ENCODE results near the gene BMP6.

The BMP6 gene

DNA sequence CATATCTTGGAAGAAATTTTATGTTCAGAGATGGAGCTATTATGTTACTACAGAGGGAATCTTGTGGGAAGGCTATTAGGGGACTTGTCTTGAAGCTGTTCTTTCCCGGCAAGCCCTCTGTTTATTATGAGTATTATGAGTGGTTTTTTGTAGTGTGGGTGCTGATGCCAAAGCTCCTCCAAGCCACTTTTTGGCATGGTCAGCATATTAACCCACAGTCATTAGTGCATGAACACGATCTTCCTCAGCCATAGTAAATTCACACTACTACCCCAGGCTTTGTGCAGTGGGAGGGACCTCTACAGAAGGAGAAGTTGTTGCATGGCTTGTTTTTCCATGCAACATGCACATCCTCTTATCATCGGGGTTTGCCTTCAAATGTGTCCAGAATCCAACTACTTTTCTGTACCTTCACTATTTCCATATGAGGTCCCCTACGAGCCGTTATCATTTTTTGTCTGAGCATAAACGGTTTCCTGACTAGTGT, 6.5 kb upstream of the BMP6 start:
- DNase-seq (ENCODE audit: low read depth in 2 of 2) = no peak

DNA sequence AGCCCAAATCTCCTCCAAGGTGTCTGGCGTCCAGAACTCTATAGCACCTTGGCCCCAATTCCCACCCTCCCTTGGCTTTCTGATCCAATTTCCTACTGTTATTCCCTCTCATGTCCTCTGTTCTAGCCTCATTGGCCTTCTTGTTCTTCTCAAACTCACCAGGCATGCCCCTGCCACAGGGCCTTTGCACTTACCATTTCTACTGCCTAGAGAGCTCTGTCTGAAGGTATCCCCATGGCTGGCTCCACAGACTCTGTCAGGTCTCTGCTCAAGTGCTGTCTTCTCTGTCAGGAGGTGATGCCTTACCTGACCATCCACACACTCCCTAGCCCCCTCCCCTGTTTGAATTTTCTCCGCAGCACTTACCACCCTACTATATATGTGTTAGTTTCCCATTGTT, 5.6 kb upstream of the BMP6 start:
- no peak for DNase-seq (ENCODE audit: low read depth in 2 of 2)

DNA sequence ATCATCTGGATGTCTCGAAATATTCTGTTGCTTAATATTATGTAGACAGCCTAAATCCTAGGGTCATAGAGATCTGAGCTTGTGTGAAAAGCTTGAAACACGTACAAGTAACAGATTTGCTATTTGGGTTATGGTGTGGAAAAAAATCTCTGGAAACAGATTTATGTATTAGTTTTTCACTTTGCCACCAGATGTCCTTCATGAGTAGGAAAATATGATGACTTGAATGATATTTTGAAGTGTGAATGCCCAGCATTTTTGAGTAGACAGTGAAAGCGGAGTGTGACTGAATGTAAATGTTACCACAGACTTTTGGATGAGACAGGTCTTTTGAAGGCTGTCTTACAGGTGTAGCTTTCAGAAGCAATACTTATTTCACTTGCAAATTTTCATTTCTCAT, 4.2 kb upstream of the BMP6 start:
- DNase-seq (ENCODE audit: low read depth in 2 of 2) = no peak

DNA sequence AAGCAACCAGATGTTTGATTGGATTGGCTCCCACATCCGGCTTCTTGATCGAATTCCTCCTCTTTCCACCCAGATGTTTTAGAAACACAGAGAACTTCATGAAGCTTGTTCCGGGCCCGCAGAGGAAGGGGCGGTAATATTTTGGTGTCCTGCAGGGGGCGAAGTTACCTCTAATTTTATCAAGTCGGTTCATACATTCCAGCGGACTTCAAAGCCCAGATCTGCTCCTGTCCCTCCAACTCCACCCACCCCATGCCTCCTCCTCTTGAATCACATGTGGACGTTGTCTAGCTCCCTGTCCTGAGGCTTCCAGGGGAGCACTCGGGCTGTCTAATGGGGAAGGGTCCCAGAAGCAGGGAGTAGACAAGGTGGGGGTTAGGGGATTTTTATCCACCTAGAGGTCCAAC, 2.9 kb upstream of the BMP6 start:
- DNase-seq (ENCODE audit: low read depth in 2 of 2) = peak; percentile 19 to 21

DNA sequence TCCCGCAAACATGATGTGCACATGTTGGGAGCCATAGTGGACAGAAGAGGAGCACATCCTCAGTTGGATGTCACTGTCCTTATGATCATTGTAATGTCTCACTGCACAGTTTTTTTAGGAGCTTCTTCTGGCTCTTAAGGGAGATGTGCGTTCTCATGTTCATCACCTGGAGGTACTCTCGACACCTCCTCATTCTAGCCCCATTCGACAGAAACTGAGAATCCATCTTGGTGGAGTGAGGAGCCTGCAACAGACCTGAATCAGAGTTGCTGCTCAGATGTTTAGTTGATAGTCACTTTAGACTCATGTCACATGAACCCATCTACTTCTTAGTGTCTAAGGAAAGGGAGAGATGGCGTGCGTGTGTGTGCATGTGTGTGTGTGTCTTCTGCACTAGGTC, 2.3 kb upstream of the BMP6 start:
- no peak for DNase-seq (ENCODE audit: low read depth in 2 of 2)

DNA sequence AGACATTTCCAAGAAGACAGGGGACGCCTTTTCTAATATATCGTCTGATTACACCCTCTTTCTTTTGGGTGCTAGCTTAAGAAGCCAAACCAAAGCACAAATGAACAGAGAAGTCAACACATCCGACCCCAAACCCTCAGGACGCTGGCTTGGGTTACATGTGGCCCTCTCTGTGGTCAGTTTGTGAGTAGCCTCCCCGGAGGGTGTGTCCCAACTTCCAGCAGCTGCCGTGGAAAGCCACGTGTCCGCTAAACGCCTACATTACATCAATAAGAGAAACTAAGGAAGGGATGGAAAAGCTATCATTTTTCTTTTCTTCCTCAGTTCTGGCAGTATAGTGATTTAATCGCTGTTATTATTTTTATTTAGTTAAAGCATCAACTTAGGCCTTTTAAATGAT, 487 bp upstream of the BMP6 start:
- DNase-seq (ENCODE audit: low read depth in 2 of 2) = no peak

DNA sequence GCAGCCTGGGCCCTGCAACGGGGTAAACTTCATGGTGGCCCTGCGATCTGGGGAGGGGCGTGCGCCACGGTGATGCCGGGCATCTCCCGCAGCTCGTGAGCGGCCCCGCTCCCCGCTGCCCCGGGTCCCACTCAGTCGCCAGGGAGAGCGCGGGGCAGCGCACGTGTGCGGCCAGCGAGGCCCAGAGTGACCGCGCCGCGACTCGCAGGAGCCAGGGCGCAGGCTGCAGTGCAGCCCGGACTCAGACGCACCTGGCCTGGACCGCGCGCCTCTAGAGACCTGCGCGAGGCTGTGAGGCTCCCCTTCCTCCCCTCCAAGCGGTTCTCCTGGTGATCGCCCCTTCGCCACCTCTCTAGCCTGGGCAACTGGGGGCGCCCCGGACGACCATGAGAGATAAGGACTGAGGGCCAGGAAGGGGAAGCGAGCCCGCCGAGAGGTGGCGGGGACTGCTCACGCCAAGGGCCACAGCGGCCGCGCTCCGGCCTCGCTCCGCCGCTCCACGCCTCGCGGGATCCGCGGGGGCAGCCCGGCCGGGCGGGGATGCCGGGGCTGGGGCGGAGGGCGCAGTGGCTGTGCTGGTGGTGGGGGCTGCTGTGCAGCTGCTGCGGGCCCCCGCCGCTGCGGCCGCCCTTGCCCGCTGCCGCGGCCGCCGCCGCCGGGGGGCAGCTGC, 652 bp downstream of the BMP6 start:
- DNase-seq (ENCODE audit: low read depth in 2 of 2) = no peak

DNA sequence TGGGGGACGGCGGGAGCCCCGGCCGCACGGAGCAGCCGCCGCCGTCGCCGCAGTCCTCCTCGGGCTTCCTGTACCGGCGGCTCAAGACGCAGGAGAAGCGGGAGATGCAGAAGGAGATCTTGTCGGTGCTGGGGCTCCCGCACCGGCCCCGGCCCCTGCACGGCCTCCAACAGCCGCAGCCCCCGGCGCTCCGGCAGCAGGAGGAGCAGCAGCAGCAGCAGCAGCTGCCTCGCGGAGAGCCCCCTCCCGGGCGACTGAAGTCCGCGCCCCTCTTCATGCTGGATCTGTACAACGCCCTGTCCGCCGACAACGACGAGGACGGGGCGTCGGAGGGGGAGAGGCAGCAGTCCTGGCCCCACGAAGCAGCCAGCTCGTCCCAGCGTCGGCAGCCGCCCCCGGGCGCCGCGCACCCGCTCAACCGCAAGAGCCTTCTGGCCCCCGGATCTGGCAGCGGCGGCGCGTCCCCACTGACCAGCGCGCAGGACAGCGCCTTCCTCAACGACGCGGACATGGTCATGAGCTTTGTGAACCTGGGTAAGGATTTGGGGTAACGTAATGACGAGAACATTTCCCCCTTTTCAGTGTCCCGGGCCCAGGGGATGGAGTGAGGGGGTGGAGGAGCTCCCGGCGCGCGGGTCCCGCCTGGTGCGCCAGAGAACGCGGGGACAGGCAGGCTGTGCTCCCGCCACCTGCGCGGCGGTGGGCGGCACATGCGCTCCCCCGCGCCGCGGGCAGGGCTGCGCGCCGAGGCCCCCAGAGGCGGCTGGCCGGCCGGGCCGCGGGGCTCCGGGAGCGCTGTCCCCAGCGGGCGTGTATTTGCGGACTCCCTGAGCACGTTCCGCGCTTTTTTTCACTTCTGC, 1.4 kb downstream of the BMP6 start:
- DNase-seq (ENCODE audit: low read depth in 2 of 2) = no peak

DNA sequence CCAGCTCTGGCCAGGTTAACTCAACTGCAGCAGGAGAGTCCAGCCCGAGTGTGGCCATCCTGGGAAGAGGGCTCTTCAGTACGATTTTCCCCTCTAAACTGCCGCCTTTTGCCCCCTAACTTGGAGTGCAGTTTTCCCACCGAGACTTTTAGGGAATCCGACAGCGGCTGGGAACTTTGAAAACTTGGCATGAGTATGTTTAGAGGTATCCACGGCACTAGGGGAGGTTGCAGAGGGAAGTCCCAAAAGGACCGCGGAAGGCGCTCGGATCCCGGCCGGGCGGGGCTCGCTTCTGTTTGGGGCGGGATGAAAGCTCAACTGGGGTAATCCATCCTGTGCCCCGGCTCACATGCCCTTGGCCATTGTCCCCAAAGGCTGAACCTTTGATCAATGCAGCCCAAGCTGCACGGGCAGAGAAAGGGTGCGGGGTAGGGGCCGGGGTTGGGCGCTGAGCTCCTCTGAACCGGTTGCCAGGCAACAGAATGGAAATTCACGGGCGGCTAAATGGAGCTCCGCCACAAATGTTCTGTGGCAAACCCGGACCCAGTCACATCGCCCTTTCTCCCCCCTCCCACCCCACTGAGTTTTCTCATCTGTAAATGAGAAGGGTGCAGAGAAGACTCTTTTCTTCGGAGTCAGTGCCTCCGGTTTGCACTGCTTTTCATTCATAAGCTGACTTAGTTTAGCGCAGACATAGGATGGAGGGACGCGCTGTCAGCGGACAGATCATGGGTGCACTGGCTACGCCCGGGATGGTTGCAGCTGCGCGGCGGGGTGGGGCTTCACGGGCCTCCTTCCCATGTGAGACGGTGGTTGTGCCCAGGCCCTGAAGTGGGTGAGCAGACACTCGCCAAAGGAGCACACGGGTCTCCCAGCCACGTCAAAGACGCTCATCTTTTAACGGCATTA, 2.3 kb downstream of the BMP6 start:
- no peak for DNase-seq (ENCODE audit: low read depth in 2 of 2)

DNA sequence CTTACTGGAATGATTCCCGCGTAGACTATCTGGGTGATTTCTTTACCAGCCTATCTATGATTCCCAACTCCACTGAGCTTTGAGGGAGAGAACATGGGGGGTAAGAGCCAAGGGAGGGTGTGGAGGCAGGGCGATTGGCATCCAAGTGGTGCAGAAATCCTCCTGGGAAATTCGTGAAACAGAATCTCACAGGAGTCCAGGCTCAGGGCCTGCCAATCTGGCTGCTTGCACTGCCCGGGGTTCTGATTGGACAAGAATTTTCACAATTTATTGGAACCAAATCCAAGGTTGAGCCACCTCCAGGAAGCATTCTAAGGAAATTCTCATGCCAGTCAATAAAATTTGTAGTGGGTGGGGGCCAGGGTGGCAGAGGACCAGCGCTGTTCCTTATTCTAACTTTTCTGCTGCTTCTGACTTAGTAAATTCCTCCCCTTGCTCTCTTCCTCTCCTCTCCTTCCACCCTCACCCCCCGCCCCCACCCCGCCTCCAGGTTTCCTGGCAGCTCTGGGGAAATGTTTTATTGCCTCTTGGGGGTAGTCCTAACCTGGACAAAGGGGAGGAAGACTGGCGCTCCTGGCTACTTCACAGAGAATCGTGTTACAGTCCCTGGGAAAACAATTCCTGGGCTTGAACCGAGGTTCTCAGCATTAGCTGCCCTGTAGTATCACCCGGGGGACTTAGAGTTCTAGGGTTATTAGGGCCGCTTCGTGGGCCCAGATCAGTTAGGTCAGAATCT, 3.1 kb downstream of the BMP6 start:
- DNase-seq (ENCODE audit: low read depth in 2 of 2) = no peak

DNA sequence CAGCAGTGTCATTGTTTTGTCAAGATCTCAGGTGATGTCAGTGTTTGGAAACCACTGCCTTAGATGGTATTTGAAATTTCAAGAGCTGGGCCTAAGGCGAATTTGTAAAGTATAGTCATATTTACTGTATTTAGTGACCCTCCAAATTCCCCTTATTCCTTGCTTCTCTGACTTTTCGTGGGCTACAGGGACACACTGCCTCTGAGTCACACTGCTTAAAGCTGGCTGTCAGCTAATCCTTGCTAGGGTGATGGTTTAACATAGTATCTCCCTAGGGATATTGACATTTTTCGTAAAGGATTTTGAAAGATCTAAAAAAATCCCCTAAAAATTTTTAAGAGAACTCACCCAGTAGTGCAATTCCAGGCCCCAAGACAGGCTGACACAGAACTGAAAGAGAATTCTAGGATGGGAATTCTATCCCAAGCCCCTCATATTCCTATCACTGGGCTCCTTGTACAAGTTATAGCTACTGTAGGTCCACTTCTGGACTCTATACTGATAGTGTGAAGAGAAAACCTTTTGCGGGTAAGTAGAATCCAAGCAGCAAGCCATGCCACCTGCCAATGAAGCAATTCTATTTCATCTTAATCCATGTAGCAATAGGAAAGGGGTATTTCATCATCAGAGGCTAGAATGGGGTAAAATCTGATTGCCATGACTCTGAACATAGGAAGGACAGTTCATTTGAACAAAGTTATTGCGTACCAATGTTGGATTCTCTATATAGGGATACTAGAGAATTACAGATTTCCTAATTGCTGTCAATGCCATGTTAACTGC, 4.3 kb downstream of the BMP6 start:
- no peak for DNase-seq (ENCODE audit: low read depth in 2 of 2)

DNA sequence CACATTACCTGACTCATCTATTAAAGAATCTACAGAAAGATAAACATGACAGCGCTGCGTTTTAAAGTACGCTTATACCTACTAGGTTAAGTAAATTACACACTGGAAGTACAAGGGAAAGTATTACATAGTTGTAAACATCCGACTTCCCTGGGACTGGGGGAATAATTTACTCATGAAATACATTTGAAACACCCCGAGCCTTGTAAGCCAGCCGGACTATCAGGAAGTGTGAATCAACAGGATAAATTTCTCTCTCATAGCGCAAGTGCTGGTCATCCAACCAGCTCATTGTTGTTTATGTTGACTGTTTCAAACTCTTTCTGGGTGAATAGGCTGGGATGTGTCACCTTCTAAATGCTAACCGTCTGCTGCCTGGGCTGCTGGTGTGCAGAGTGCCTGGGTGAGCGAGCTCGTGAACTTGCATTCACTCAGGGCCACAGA, 4.9 kb downstream of the BMP6 start:
- no peak for DNase-seq (ENCODE audit: low read depth in 2 of 2)

DNA sequence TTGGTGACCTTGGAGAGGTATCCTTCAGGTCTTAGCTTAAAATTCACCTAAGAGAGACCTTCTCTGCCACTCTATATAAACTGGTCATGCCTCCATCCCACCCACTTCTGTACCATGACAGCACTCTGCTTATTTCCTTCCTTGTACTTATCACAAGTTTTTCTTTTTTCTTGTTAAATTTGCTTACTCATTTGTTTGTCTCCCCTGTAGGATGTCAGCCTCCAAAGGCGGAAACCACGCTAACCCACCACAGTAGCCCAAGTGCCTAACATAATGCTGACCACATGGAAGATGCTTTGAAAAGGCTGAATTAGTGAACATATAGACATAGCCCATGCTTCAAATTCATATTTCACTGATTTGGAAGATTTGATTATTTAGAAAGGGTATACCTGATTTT, 5.4 kb downstream of the BMP6 start:
- no peak for DNase-seq (ENCODE audit: low read depth in 2 of 2)

DNA sequence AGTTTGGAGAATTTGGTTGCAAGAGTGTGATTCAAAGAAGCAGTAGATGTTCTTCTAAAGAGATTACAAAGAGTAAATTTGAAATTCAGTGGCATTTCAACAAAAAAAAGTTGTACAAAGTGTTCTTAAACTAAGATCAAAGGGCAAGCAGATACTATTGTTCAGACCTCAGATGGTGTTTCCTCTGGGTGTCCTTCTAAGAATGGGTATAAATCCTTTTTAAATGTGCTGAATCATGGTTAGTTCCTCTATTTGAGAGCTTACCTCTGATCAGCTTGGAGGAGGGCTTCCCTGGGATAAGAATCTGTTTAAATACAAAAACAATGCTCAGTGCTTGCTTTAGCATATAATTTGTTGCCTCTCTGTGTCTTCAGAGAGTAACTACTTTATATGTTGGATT, 6.3 kb downstream of the BMP6 start:
- DNase-seq (ENCODE audit: low read depth in 2 of 2) = no peak

DNA sequence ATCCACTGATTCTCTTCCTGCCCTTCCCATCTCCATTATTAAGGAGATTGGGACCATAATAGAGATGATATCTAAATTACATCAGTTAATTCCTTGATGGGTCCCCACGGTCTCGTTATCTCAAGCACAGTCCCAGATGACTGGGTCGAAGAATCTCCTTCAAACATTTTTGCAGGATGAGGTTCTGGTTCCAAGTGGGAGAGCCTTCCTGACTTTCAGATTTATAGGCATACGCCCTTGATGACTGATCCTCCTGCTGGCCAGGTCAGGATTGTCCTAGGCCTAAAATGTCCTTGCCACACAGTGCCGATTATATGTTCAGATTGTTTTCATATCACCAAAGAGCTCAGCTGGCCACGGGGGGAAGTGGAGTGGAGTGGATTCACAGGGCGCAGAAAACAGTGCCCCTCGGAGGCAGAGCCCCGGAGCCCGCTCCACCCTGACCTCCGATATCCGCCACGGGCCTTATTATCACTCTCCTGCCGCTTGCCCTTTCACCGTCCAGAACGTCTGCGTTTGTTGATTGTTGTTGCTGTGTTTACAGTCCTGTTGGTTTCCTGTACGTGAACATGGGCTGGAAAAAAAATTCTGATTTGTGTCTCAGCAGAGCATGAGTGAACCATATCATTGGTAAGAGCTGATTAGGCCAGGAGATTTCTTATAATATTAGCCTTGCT, 8.9 kb downstream of the BMP6 start:
- no peak for DNase-seq (ENCODE audit: low read depth in 2 of 2)

DNA sequence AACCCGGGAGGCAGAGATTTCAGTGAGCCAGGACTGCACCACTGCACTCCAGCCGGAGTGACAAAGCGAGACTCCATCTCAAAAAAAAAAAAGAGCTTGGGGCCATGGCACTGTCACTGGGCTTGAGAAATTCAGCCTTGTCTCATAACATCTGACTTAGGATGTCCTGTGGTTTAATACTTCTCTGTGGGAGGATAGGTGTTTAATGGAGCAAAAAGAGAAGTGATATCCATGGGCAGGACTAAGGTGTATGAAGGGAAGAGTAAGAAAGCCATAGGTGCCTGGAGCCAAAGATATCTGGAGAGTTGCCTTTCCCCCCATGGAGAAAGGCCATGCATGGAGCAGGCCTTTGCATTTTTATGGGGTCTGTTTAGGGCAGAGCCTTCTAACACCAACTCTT, 11.2 kb downstream of the BMP6 start:
- no peak for DNase-seq (ENCODE audit: low read depth in 2 of 2)

DNA sequence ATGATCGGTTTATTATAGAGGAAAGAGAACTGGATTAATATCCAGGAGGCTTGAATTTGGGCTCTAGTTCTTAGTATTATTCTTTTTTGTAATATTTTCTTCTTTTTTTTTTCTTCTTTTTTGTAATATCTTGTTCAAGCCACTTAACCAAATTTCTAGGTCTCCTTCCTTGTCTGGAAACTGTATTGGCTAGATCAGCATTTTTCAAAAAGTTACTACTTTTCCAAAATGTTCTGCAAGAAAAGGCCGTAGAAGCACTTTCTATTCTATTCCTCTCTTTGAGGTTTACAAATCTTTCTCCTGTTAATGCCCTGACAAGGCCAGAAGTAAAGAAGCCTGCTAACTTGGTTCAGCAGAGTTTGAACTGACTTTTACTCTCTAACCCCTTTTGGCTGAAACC, 12.0 kb downstream of the BMP6 start:
- no peak for DNase-seq (ENCODE audit: low read depth in 2 of 2)

DNA sequence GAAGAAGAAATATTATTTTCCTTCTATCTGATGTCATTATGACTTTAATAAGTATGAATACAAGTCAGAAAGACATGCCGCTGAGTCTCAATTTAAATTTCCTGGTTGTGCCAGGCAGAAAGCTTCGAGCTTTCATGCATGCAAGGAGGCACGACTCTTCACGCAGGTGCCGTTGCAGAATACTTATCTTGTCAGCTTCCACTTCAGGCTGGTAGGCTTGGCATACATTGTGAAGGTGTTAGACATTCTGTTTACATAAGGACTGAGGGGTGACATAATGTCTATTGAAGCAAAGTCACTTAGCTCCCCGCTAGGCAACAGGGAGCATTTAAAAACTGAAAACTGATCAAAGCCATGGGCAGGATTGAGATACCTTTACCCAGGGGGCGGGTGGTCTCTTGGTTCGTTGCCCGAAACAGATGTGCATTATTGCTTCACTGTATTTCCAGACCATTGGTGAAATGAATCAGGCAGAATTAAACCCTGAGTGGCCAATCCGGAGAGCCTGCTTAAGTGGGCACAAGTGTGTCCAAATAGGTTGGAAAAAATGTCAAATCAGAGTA, 16.4 kb downstream of the BMP6 start:
- DNase-seq (ENCODE audit: low read depth in 2 of 2) = no peak

DNA sequence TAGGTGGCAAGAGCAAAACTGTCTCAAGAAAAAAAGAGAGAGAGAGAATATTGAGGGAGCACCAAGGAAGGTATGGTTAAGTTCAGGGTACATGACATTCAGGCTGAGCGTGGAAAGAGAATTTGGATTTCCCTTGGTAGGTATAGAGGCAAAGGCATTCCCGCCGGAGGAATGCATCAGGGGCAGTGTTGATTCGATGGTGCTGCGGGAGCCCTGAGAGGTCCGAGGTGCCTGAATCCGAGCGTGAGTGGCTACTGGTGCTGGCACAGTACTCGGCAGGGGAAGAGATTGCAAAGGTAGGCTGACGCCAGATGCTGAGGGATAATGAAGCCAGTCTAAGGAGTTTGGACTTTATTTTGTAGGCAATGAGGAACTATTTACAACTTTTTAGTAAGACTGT, 20.0 kb downstream of the BMP6 start:
- DNase-seq (ENCODE audit: low read depth in 2 of 2) = no peak

DNA sequence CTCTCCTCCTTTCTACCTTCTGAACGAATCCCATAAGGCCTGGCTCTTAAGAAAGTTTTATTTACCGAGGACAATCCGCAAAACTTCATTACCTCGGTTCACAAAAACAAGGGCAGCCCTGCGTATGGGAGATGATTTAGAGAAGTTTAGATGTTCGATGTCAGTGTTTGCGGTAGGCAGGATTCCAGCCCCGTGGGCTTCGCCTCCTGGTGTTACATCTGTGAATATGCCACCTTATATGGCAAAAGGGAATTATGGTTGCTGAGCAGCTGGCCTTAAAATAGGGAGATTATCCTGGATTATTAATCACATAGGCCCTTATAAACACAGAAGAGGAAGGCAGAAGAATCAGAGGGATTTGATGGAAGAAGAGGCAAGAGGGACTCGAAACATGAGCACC, 21.1 kb downstream of the BMP6 start:
- no peak for DNase-seq (ENCODE audit: low read depth in 2 of 2)
